Trophoblast cell (in vitro differentiated cells and primary cell): ENCODE data around the gene EEFSEC.

ENCODE experiments used
- DNase-seq, 2 donors: peaks; one replicate each; pipeline ENCODE4 v3.0.0-alpha.2; 2016
- H2AFZ ChIP-seq: 2 replicates; pipeline ENCODE4 v1.6.1; 2013; ENCODE audit warnings: low read length, moderate library complexity, mild to moderate bottlenecking; ENCODE audit not compliant: insufficient read depth, poor library complexity
- H2AK5ac ChIP-seq: 2 replicates; pipeline ENCODE4 v1.6.1; 2013; ENCODE audit warnings: mild to moderate bottlenecking, low read length
- H2BK120ac ChIP-seq: 2 replicates; pipeline ENCODE4 v1.6.1; 2013; ENCODE audit warnings: low read length, mild to moderate bottlenecking, moderate library complexity; ENCODE audit not compliant: insufficient read depth, poor library complexity
- H2BK12ac ChIP-seq: 2 replicates; pipeline ENCODE4 v1.6.1; 2013; ENCODE audit warnings: mild to moderate bottlenecking, low read length, moderate library complexity
- H2BK5ac ChIP-seq: 2 replicates; pipeline ENCODE4 v1.6.1; 2013; ENCODE audit warnings: low read length, low read depth, moderate library complexity, mild to moderate bottlenecking; ENCODE audit not compliant: poor library complexity
- H3K14ac ChIP-seq: 2 replicates; pipeline ENCODE4 v1.6.1; 2013; ENCODE audit warnings: mild to moderate bottlenecking, low read length
- H3K18ac ChIP-seq: 2 replicates; pipeline ENCODE4 v1.6.1; 2013; ENCODE audit warnings: mild to moderate bottlenecking, low read length
- H3K23ac ChIP-seq: 2 replicates; pipeline ENCODE4 v1.6.1; 2013; ENCODE audit warnings: low read length
- H3K27ac ChIP-seq: 2 replicates; pipeline ENCODE4 v1.5.1; 2013; ENCODE audit warnings: low read depth, mild to moderate bottlenecking, inconsistent platforms, low read length, moderate library complexity
- H3K27me3 ChIP-seq: 2 replicates; pipeline ENCODE4 v1.6.1; 2013; ENCODE audit warnings: inconsistent platforms, mild to moderate bottlenecking, low read length, moderate library complexity; ENCODE audit not compliant: insufficient read depth
- H3K36me3 ChIP-seq, 2 experiments: 1 replicate in 1 of 2; 2 replicates in 1 of 2; pipeline ENCODE4 v1.6.1; 2013; ENCODE audit warnings: low read length in 2 of 2, mild to moderate bottlenecking in 2 of 2, moderate library complexity in 1 of 2; ENCODE audit not compliant: insufficient read depth in 2 of 2, control insufficient read depth in 1 of 2
- H3K4ac ChIP-seq: 2 replicates; pipeline ENCODE4 v1.6.1; 2013; ENCODE audit warnings: low read depth, mild to moderate bottlenecking, low read length, moderate library complexity
- H3K4me1 ChIP-seq, 2 experiments: 1 replicate in 1 of 2; 2 replicates in 1 of 2; pipeline ENCODE4 v1.6.1; 2013; ENCODE audit warnings: low read length in 2 of 2, mild to moderate bottlenecking in 2 of 2, moderate library complexity in 1 of 2; ENCODE audit not compliant: insufficient read depth in 2 of 2, control insufficient read depth in 1 of 2
- H3K4me2 ChIP-seq: 2 replicates; pipeline ENCODE4 v1.6.1; 2013; ENCODE audit warnings: inconsistent platforms, mild to moderate bottlenecking, low read length, moderate library complexity
- H3K4me3 ChIP-seq: 2 replicates; pipeline ENCODE4 v1.5.1; 2013; ENCODE audit warnings: mild to moderate bottlenecking, low read depth, low read length, inconsistent platforms
- H3K79me1 ChIP-seq: one replicate; pipeline ENCODE4 v1.6.1; 2013; ENCODE audit warnings: low read length
- H3K79me2 ChIP-seq: 2 replicates; pipeline ENCODE4 v1.6.1; 2013; ENCODE audit warnings: low read length, mild to moderate bottlenecking; ENCODE audit not compliant: control insufficient read depth, insufficient read depth, poor library complexity
- H3K9ac ChIP-seq: 2 replicates; pipeline ENCODE4 v1.6.1; 2013; ENCODE audit warnings: mild to moderate bottlenecking, low read length
- H3K9me3 ChIP-seq: 2 replicates; pipeline ENCODE4 v1.6.1; 2013; ENCODE audit warnings: low read depth, mild to moderate bottlenecking, control low read depth, inconsistent platforms, low read length; ENCODE audit not compliant: insufficient read depth
- H4K12ac ChIP-seq: 2 replicates; pipeline ENCODE4 v1.6.1; 2013; ENCODE audit warnings: low read depth, mild to moderate bottlenecking, low read length, moderate library complexity
- H4K8ac ChIP-seq: 2 replicates; pipeline ENCODE4 v1.6.1; 2013; ENCODE audit warnings: low read depth, mild to moderate bottlenecking, low read length, moderate library complexity
- H4K91ac ChIP-seq: one replicate; pipeline ENCODE4 v1.6.1; 2013; ENCODE audit warnings: low read depth, mild to moderate bottlenecking, low read length, moderate library complexity
- WGBS: extraction: QIAGEN DNeasy Blood & Tissue Kit; methylation state at CpG from one replicate; pipeline ENCODE4 v1.1.7; 2013; ENCODE audit warnings: missing lambda C conversion rate; ENCODE audit not compliant: insufficient read length, insufficient coverage; ENCODE audit errors: extremely low coverage; 5-methylcytosine and 5-hydroxymethylcytosine counted together

Gene EEFSEC

GRCh38 chr3:128338536-128339330, 185.5 kb downstream of the EEFSEC start:
- H3K4me2 ChIP-seq: peak overlapping the region; percentile 8
- peak overlapping the region; percentile 2 for H2BK12ac ChIP-seq
- no peak overlapping the region for H2AFZ ChIP-seq
- peaks cover 4% of the 10 kb centered on the region in 2 experiments for H3K36me3 ChIP-seq
- H3K9me3 ChIP-seq: no peaks in the 10 kb centered on the region
- peak overlapping the region; percentile 16 for H3K27ac ChIP-seq
- H4K8ac ChIP-seq: no peak overlapping the region
- H3K27me3 ChIP-seq: no peaks in the 10 kb centered on the region
- no peak overlapping the region for H3K4ac ChIP-seq
- peak overlapping the region; percentile 14 for H2BK5ac ChIP-seq
- no peak for DNase-seq
- H3K9ac ChIP-seq: no peak overlapping the region
- H3K23ac ChIP-seq: no peak overlapping the region
- peaks cover 4% of the 10 kb centered on the region for H3K79me2 ChIP-seq
- peak overlapping the region; percentile 39 for H3K18ac ChIP-seq
- H3K14ac ChIP-seq: peak overlapping the region; percentile 21
- no peak overlapping the region for H3K4me3 ChIP-seq
- no CpG with 5 or more reads among the region's 12 CpGs for WGBS
- peak overlapping the region; percentile 30 for H4K91ac ChIP-seq
- peak overlapping the region; percentile 18 for H2AK5ac ChIP-seq
- no peak overlapping the region for H4K12ac ChIP-seq
- peak overlapping the region; percentile 4 for H2BK120ac ChIP-seq
- peaks cover 30 to 41% of the 10 kb centered on the region in 2 experiments for H3K4me1 ChIP-seq
- peaks cover 21% of the 10 kb centered on the region for H3K79me1 ChIP-seq

DNA sequence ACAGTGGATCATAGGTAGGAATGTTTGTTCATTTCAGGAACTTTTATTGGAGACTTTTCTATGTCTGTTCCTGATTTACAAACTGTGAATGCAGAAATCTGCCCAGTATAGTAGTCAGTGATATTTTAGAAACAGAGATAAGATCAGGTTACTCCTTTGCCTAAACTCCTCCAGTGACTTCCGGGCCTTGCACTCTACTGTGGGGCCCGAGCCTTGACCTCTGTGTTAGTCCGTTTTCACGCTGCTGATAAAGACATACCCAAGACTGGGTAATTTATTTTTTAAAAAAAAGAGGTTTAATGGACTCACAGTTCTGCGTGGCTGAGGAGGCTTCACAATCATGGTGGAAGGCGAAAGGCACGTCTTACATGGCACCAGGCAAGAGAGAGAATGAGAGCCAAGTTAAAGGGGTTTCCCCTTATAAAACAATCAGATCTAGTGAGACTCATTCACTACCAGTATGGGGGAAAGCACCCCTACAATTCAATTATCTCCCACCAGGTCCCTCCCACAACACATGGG, 186.3 kb downstream of the EEFSEC start:
- Histone ChIP-seq H4K12ac (no peak overlapping the region), H3K18ac (no peak overlapping the region), H3K4me3 (no peak overlapping the region), H3K79me2 (peaks cover 4% of the 10 kb centered on the region), H3K9me3 (peaks cover 1% of the 10 kb centered on the region), H3K4me2 (no peak overlapping the region), H3K79me1 (peaks cover 24% of the 10 kb centered on the region), H3K14ac (no peak overlapping the region), H4K8ac (no peak overlapping the region), H3K23ac (no peak overlapping the region), H3K4ac (no peak overlapping the region), H2AFZ (no peak overlapping the region), H2BK120ac (no peak overlapping the region), H3K27me3 (no peaks in the 10 kb centered on the region), H2AK5ac (no peak overlapping the region), H2BK5ac (no peak overlapping the region), H3K27ac (no peak overlapping the region), H3K4me1 (peaks cover 37 to 47% of the 10 kb centered on the region in 2 experiments), H3K36me3 (peaks cover 4% of the 10 kb centered on the region in 2 experiments), H4K91ac (no peak overlapping the region), H3K9ac (no peak overlapping the region), H2BK12ac (no peak overlapping the region)
- no CpG with 5 or more reads among the region's 7 CpGs for WGBS
- DNase-seq: no peak

GRCh38 chr3:128340198-128340903, 187.1 kb downstream of the EEFSEC start:
- Histone ChIP-seq H4K12ac (no peak overlapping the region), H3K27me3 (no peaks in the 10 kb centered on the region), H3K4me3 (no peak overlapping the region), H3K4me2 (no peak overlapping the region), H2AK5ac (no peak overlapping the region), H3K18ac (no peak overlapping the region), H2BK5ac (no peak overlapping the region), H3K23ac (no peak overlapping the region), H2AFZ (no peak overlapping the region), H2BK120ac (no peak overlapping the region), H3K9ac (no peak overlapping the region), H3K4me1 (peaks cover 32 to 39% of the 10 kb centered on the region in 2 experiments), H4K8ac (no peak overlapping the region), H3K79me1 (peaks cover 19% of the 10 kb centered on the region), H3K14ac (no peak overlapping the region), H3K9me3 (peaks cover 1% of the 10 kb centered on the region), H3K4ac (no peak overlapping the region), H3K79me2 (peaks cover 2% of the 10 kb centered on the region), H3K36me3 (peaks cover 4% of the 10 kb centered on the region in 2 experiments), H3K27ac (no peak overlapping the region), H4K91ac (no peak overlapping the region), H2BK12ac (no peak overlapping the region)
- no CpG with 5 or more reads among the region's 2 CpGs for WGBS
- DNase-seq: no peak

DNA sequence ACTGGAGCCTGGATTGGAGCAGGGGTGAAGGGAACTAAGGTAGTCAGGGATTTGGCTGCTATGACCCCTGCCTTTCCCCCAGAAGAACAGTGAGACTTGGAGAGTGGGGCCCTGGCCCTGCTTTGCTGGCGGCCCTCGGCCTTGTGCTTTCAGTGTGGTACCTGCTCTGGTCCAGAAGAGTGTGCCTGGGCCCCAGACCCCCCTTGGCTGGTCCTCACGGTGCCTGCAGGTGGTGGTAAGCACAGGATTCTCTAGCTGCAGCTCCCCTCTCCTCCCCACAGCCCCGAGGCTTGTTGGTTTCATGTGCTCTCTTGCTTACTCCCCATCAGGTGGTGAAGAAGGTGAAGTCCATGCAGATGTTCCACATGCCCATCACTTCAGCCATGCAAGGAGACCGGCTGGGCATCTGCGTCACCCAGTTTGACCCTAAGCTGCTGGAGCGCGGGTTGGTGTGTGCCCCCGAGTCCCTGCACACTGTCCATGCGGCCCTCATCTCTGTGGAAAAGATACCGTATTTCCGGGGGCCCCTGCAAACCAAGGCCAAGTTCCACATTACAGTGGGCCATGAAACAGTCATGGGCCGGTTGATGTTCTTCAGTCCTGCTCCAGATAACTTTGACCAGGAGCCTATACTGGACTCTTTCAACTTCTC, 187.7 kb downstream of the EEFSEC start:
- H3K4me2 ChIP-seq: no peak overlapping the region
- no peak overlapping the region for H3K23ac ChIP-seq
- no peak overlapping the region for H2AK5ac ChIP-seq
- H3K79me2 ChIP-seq: no peaks in the 10 kb centered on the region
- H3K14ac ChIP-seq: no peak overlapping the region
- H3K27ac ChIP-seq: no peak overlapping the region
- no peak overlapping the region for H2BK120ac ChIP-seq
- H3K9me3 ChIP-seq: peaks cover 1% of the 10 kb centered on the region
- H3K36me3 ChIP-seq: peaks cover 4% of the 10 kb centered on the region in 2 experiments
- peaks cover 25 to 32% of the 10 kb centered on the region in 2 experiments for H3K4me1 ChIP-seq
- H2BK12ac ChIP-seq: no peak overlapping the region
- no peak overlapping the region for H3K4me3 ChIP-seq
- H4K91ac ChIP-seq: no peak overlapping the region
- H3K27me3 ChIP-seq: no peaks in the 10 kb centered on the region
- no peak overlapping the region for H4K12ac ChIP-seq
- H2AFZ ChIP-seq: no peak overlapping the region
- H3K18ac ChIP-seq: no peak overlapping the region
- H3K79me1 ChIP-seq: peaks cover 14% of the 10 kb centered on the region
- H3K4ac ChIP-seq: no peak overlapping the region
- WGBS: no CpG with 5 or more reads among the region's 13 CpGs
- no peak overlapping the region for H2BK5ac ChIP-seq
- no peak overlapping the region for H3K9ac ChIP-seq
- no peak for DNase-seq
- H4K8ac ChIP-seq: no peak overlapping the region
